Stimulated activated CD8-positive, alpha-beta memory T cell treated with anti-CD3 and anti-CD28 coated beads, Interleukin-15, amount 100 ng/mL, for 24 hours (primary cell): ENCODE results near the gene BACH1.
"Not testable (repeated sequence)": the region's sequence is repeated elsewhere in the genome, so short reads cannot be mapped to it uniquely, and the experiment has no call there.

Source experiments
- DNase-seq: peaks from one replicate; pipeline ENCODE4 v3.0.0-alpha.2; 2020; ENCODE audit warnings: low read depth

BACH1 gene

GRCh38 chr21:29346771-29347170 lies 48.0 kb downstream of the BACH1 start:
- no peak for DNase-seq

- no peak for DNase-seq
Measured at GRCh38 chr21:29347274-29347681, 48.6 kb downstream of the BACH1 start.

DNA sequence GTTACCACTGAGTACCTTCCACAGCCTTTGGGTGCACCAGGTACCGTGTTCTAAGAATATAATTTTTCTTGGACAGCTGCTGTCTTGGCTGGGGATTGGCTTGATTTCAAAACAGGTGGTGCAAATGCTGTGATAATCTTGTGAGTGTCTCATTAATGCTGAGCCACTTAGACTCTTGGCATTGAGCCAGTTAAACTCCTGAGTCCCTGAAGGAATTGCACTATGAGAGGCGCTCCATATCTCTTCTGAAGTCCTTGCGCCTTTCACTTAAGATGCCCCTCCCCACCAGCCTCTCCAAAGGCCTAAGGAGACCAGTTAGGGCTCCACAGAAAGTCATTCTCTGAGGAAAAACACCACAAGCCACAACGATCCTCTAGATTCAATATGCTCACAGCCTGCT lies 51.0 kb downstream of the BACH1 start:
- no peak for DNase-seq

DNA sequence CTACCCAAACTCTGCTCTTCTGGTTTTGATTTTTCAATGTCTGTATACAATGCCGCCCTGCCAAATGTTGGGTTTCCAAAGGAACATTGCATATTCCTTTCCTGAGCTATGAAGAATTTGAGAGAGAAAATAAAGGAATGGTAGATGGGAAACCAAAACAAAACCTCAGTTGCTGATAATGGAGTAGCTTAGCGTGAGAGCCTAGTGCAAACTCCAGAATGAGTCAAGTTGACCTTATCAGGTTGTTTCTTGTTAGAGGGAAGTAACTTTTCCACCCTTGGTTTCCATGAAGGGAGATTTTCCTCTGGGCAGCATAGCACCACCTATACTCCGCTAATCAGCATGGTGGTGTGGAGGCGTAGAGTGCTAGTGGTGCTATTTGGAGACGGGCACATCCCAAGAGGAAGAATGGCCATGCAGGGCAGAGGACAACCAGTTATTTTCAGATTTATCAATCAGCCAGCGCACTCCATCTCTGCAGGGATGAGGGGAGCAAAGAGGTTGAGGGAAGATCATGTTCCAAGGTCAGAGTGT lies 51.6 kb downstream of the BACH1 start:
- DNase-seq = no peak

- no peak for DNase-seq
Measured at GRCh38 chr21:29351691-29352090, 53.0 kb downstream of the BACH1 start.

GRCh38 chr21:29355043-29355710 lies 56.5 kb downstream of the BACH1 start:
- DNase-seq = not testable (repeated sequence)

DNA sequence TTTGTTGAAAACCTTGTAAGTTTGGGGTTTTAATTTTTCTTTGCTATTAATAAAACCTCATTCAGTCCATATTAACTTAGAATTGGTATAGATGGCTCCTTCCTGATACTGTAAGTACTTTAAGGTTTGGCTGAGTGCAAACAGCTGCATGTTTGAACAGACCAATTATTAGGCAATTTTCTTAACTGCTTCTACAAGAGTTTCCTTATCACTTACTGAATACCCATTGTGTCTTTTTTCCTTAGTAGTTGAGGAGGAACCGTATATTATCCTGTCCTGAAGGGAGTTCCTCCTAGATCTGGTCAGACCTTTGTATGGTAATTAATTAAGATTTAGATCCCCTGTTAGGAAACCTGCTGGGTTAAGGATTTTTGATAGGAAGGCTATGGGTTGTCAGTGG lies 57.6 kb downstream of the BACH1 start:
- DNase-seq = not testable (repeated sequence)

DNA sequence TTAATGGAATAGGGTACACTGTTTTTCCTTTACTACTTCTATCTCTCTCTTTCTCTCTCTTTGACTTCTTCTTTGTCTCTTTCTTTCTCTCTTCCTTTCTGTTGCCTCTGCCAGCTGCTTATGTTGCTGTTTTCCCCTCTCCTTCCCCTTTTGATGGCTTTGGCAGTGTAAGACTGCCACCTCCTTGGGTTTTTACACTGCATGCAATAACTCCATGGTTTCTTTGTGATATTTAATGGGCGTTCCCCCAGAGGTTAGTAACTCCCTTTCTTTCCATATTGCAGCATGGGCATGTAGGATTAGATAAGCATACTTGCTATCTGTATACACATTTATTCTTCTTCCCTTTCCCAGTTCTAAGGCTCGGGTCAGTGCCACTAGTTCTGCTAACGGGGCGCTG lies 58.1 kb downstream of the BACH1 start:
- not testable (repeated sequence) for DNase-seq

GRCh38 chr21:29359718-29360117 lies 61.0 kb downstream of the BACH1 start:
- DNase-seq = no peak

DNA sequence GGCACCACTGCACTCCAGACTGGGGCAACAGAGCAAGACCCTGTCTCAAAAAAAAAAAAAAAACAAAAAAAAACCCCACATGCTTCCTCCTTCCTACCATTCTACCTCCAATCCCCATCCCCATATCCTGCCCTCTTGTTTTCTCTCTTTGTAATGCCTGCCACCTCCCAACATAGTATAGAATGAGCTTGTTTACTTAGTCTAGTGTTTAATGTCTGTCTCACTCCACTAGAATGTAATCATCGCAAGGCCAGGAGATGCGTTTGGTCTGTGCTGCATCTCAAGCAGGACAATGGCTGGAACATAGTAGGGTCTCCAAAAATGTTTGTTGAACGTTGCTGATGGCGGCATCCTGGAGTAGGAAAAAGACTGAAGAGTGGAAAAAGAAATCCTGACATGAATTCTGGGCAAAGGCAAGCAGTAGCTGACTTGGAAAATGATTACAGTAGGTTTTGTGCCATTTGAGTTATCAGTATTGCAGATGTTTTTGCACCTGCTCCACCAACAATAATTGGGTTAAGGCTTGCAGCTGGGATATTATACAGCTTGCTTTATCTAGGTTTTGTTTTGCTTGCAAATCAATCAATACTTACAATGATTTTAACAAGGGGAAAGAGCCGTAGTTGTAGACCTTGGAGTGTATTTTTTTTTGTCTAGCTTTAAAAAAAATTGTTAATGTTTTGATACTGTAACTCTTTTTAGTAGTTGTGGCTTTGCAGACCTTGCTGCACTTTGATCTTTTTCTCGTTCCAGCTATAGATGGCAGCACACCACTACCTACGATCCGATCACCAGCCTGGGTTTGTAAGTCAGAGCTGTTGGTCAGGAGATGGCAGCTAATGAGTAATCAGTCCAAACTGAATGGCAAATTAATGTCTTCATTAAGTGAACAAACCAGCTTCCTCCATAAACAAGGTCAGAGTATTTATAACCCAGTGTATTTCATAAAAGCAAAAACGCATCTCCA lies 62.4 kb downstream of the BACH1 start:
- DNase-seq = no peak

DNA sequence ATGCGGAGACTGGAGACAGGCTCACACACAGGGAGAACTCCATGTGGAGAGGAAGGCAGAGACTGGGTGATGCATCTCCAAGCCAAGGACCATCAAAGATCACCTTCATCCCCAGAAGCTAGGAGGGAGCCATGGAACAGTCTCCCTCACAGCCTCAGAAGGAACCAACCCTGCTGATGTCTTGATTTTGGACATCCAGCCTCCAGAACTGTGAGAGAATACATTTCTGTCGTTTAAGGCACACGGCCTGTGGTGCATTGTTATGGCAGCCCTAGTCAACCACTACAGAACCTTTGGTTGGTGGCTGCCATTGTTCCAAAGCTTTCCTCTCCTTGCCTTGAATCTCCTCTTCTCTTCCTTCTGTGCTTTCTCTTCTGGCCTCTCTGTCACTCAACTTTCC lies 64.0 kb downstream of the BACH1 start:
- DNase-seq = no peak

DNA sequence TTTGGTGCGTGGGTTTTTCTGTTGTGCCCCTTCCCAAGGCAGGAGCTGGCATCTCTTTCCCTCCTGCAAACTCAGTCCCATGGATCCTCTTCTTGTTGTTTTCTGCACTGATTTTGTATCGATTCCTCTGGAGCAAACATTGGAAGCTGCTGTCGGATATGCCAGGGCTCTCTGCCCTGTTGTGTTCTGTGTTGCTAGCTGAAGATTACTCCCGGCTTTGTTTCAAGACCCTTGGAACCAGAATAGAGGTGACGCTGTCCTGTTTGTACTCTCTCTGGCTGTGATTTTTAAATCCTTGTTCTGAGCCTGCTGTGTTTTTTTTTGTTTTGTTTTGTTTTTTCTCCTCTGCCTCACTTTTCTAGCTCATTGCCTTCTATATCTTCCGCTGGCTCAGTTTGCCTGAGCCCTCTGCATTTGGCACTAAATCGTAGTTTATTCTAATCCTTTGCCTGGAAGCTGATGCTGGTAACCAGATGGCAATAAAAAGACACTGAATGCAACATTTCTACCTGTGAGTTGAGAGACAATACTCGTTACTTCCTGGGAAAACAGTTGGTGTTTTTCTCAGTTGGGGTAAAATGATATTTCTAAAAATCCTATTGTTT lies 67.0 kb downstream of the BACH1 start:
- DNase-seq = no peak

GRCh38 chr21:29366532-29366931 lies 67.8 kb downstream of the BACH1 start:
- DNase-seq = no peak

- DNase-seq = no peak
Measured at GRCh38 chr21:29367335-29367734, 68.6 kb downstream of the BACH1 start.

DNA sequence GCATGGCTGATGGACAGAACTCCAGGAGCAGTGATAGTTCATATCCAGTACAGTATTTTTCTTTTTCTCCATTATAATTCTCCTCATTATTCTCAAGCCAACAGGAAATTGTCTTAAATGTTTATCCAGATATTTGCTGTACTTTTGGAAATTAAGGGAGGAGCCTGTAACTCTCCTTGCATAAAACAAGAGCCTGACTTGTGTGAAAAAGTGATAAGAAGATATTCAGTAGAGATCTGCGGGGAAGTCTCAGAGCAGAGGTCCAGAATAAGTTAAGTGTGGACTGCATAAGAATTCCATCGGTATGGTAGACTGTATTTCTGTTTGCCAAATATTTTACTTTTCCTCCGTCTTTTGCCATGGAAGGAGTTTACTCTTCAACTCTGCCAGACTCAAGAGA lies 70.2 kb downstream of the BACH1 start:
- DNase-seq = no peak

GRCh38 chr21:29371464-29371863 lies 72.7 kb downstream of the BACH1 start:
- DNase-seq = no peak

- DNase-seq = no peak
Measured at GRCh38 chr21:29372063-29372802, 73.5 kb downstream of the BACH1 start.

DNA sequence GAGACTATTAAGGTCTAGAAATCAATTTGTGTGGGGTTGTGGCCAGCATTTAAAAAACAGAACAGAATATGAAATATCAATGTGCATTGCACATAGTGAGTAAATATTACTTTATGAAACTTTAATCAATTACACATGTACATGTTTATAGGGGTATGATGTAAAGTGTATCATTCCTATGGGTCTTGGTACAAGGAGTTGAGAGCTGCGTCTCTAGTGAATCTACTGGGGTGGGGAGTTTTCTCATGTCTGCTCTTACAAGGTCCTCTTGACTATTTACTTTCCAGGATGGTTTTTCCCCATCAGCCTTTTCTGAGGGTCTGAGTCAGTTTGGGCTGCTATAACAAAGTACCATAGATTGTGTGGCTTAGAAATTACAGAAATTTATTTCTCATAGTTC lies 75.8 kb downstream of the BACH1 start:
- no peak for DNase-seq

DNA sequence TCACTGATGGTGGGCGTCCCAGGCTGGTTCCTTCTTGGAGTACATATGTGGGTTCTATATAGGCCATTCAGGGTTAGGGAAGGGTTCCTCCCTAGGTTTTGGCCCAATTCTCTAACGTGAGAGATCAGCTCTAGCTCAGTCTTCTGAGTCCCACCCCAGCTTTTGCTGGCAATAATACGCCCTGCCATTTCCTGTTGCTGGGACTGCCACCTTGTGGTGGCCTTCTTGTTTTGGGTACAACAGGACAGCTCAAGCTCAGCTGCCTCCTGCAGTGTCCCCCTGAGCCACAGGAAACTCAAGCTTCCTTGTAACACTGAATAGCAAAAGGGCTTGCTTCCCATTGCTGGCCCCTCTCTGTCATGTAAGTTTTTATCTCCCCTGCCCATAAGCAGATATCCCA lies 77.8 kb downstream of the BACH1 start:
- DNase-seq = no peak

- no peak for DNase-seq
Measured at GRCh38 chr21:29377266-29377665, 78.5 kb downstream of the BACH1 start.

DNA sequence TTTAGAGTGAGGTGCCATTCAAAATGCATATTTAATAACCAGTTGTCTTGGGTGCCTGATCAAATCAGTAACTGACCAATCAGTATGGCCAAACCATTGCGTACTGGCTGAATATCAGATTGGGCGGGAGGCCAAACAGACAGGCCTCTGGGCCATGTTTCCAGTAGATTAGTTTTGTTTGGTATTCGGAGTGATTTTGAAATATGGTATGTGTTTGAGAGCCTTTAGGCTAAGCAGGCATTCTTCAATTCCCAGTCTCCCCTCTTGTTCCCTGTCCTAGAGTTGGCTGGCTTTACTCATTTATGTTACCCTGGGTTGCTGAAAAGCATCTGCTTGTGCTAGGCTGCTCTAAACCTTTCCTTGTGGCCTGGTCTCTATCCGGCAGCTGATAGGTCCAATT lies 80.1 kb downstream of the BACH1 start:
- DNase-seq = no peak

DNA sequence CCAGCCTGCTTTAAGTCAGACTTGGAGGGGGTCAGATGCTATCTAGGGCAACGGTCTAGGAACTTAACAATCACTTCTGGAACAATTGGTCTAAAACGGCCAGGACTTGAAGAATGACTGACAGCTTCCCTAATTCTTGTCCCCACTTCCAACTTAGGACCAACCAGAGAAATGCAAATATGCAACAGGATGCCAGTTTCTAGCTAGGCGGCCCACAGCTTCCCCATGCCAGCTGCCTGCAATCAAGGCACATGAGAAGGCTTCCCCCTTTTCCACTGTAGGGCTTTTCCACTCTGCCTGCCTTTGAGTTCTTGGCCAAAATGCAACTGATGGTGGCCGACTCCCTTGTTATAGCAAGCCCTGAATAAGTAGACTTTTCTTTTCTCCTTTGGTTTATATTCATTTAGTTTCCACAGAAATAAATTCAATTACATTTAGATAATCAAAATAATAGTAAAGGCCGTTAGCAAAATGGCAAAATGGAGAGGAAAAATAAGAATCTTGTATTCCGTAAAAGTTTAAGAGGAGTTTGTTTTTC lies 80.9 kb downstream of the BACH1 start:
- no peak for DNase-seq
